Measurements from ENCODE around the gene AXL.

Gene AXL

GRCh38 chr19:41309180-41310032 is 90.4 kb downstream of the AXL start:
- no peak for DNase-seq

- peak; percentile 15 for DNase-seq
These were observed 91.2 kb downstream of the AXL start, which contains the start of gene CCDC97 for GRCh38 chr19:41310033-41310831. CCDC97 (plus strand) TSS chr19:41310172; CDS start chr19:41310311, 139 bp downstream.

GRCh38 chr19:41311072-41311471 is 92.0 kb downstream of the AXL start:
- DNase-seq, result no peak

All from NCI-H1436 treated with DMSO at 0.1 percent for 48 hours (cell line).